HG03097 (cell line): Measurements from ENCODE around the gene UMAD1.

Experiments
- ATAC-seq: cut with Tn5 transposase; IDR thresholded peaks from one replicate; pipeline ENCODE4 v1.9.1; 2021; ENCODE audit not compliant: unreplicated experiment, low FRiP score

Gene UMAD1

GRCh38 chr7:7687800-7688199 lies 47.2 kb downstream of the UMAD1 start:
- no peak for ATAC-seq

GRCh38 chr7:7688310-7688709 lies 47.8 kb downstream of the UMAD1 start:
- ATAC-seq: no peak

GRCh38 chr7:7688956-7689355 lies 48.4 kb downstream of the UMAD1 start:
- no peak for ATAC-seq

- ATAC-seq: no peak
These were observed 53.3 kb downstream of the UMAD1 start for GRCh38 chr7:7693881-7694280.

GRCh38 chr7:7694542-7694941 lies 54.0 kb downstream of the UMAD1 start:
- no peak for ATAC-seq

- no peak for ATAC-seq
These were observed 54.7 kb downstream of the UMAD1 start for GRCh38 chr7:7695111-7695817.

- ATAC-seq: no peak
These were observed 56.0 kb downstream of the UMAD1 start for GRCh38 chr7:7696458-7697119.

- no peak for ATAC-seq
These were observed 58.4 kb downstream of the UMAD1 start for GRCh38 chr7:7698930-7699329.

GRCh38 chr7:7699380-7699779 lies 58.8 kb downstream of the UMAD1 start:
- ATAC-seq: no peak

- ATAC-seq: no peak
These were observed 59.4 kb downstream of the UMAD1 start for GRCh38 chr7:7699970-7700369.

GRCh38 chr7:7701527-7701926 lies 61.0 kb downstream of the UMAD1 start:
- no peak for ATAC-seq

GRCh38 chr7:7702826-7703225 lies 62.3 kb downstream of the UMAD1 start:
- ATAC-seq: no peak

- no peak for ATAC-seq
These were observed 62.9 kb downstream of the UMAD1 start for GRCh38 chr7:7703427-7703826.

GRCh38 chr7:7704867-7705266 lies 64.3 kb downstream of the UMAD1 start:
- no peak for ATAC-seq

- ATAC-seq: no peak
These were observed 64.8 kb downstream of the UMAD1 start for GRCh38 chr7:7705318-7705717.

GRCh38 chr7:7706101-7706511 lies 65.6 kb downstream of the UMAD1 start:
- ATAC-seq: no peak

- ATAC-seq: no peak
These were observed 66.1 kb downstream of the UMAD1 start for GRCh38 chr7:7706556-7707172.

- ATAC-seq: no peak
These were observed 66.7 kb downstream of the UMAD1 start for GRCh38 chr7:7707246-7707645.

- ATAC-seq: no peak
These were observed 67.3 kb downstream of the UMAD1 start for GRCh38 chr7:7707806-7708205.

- ATAC-seq: no peak
These were observed 68.7 kb downstream of the UMAD1 start for GRCh38 chr7:7709291-7709690.

GRCh38 chr7:7710469-7710868 lies 69.9 kb downstream of the UMAD1 start:
- ATAC-seq: no peak

GRCh38 chr7:7713730-7714129 lies 73.2 kb downstream of the UMAD1 start:
- ATAC-seq: no peak
